ENCODE data around the gene PEX11G. TPM values are rescaled to one million over a fixed set of nuclear protein-coding genes. Genes with fewer than 3 reads are reported as not detected.

PEX11G gene
- total and polyA plus RNA-seq, 2 donors (not counting 3 experiments of a cell fraction or from before 2014, with no cell fraction given): 1.3 to 1.9 TPM

- dilution Hi-C loops (cut with MboI; ENCODE audit: extremely low pct_ligation_motif_present, low sequenced_read_pairs): no loop called here
- POLR2A ChIA-PET: no interaction called here
- BruUV-seq (replicated peaks): no TSS peak
- Histone ChIP-seq H3K9ac (replicated peaks; ENCODE audit: extremely low read depth, insufficient read depth, low read length) (no peak overlapping the region), H4K20me1 (replicated peaks; ENCODE audit: control insufficient read depth, extremely low read depth, insufficient read depth, low read length) (no peaks in the 10 kb centered on the region), H3K4me1 (ENCODE audit: control insufficient read depth, extremely low read depth, insufficient read depth, low read length) (no peaks in the 10 kb centered on the region), H3K9me1 (replicated peaks; ENCODE audit: control insufficient read depth, extremely low read depth, insufficient read depth, low read length) (no peaks in the 10 kb centered on the region), H3K27ac (ENCODE audit: insufficient read depth, low read depth, low read length) (no peak overlapping the region), H3K36me3 (ENCODE audit: control insufficient read depth in 2 of 2, extremely low read depth in 1 of 2, insufficient read depth in 2 of 2, low read length in 2 of 2) (no peaks in the 10 kb centered on the region), H3K4me3 (replicated peaks in 1 of 3; ENCODE audit: insufficient read depth in 1 of 3, low read depth in 1 of 3, low read length in 3 of 3) (no peak overlapping the region), H3K9me3 (replicated peaks; ENCODE audit: control insufficient read depth, insufficient read depth, low read length) (no peaks in the 10 kb centered on the region), H3K79me2 (ENCODE audit: control insufficient read depth, insufficient read depth, low read length) (no peaks in the 10 kb centered on the region), H2AFZ (ENCODE audit: low read depth, low read length) (no peak overlapping the region), H3K27me3 (ENCODE audit: control insufficient read depth in 2 of 2, insufficient read depth in 2 of 2, low read length in 2 of 2) (peaks cover 0 to 4% of the 10 kb centered on the region in 2 experiments), H3K4me2 (ENCODE audit: insufficient read depth, low read length) (no peak overlapping the region)
- intact Hi-C loops (cut with micrococcal nuclease): no loop called here
- CTCF ChIA-PET: no interaction called here
- no peak for TF ChIP-seq EZH2 (IDR thresholded peaks at IDR 0.05; ENCODE audit: borderline replicate concordance, low read depth, low read length, severe bottlenecking)
- no peak for TF ChIP-seq POLR2A (IDR thresholded peaks at IDR 0.05; ENCODE audit: low read depth, low read length)
- no peak for TF ChIP-seq GATA2 (IDR thresholded peaks at IDR 0.05; ENCODE audit: insufficient read depth, insufficient read length, low read depth, low read length)
- FAIRE-seq (no peak), DNase-seq (ENCODE audit: low read depth, low spot score) (no peak)
Measured at GRCh38 chr19:7502552-7502951, 13.7 kb upstream of the PEX11G start.

- DNase-seq (ENCODE audit: low read depth, low spot score) (peak; percentile 47), FAIRE-seq (no peak)
- dilution Hi-C loops (cut with MboI; ENCODE audit: extremely low pct_ligation_motif_present, low sequenced_read_pairs): no loop called here
- peaks cover 0 to 4% of the 10 kb centered on the region in 2 experiments for H3K27me3 ChIP-seq (ENCODE audit: control insufficient read depth in 2 of 2, insufficient read depth in 2 of 2, low read length in 2 of 2)
- peak overlapping the region in 1 of 3 experiments; percentile 32 for H3K4me3 ChIP-seq (replicated peaks in 1 of 3; ENCODE audit: insufficient read depth in 1 of 3, low read depth in 1 of 3, low read length in 3 of 3)
- POLR2A ChIA-PET: no interaction called here
- no peaks in the 10 kb centered on the region for H3K9me3 ChIP-seq (replicated peaks; ENCODE audit: control insufficient read depth, insufficient read depth, low read length)
- CTCF ChIA-PET: no interaction called here
- no peaks in the 10 kb centered on the region for H3K79me2 ChIP-seq (ENCODE audit: control insufficient read depth, insufficient read depth, low read length)
- H4K20me1 ChIP-seq (replicated peaks; ENCODE audit: control insufficient read depth, extremely low read depth, insufficient read depth, low read length): no peaks in the 10 kb centered on the region
- peak overlapping the region; percentile 42 for H3K4me2 ChIP-seq (ENCODE audit: insufficient read depth, low read length)
- H3K4me1 ChIP-seq (ENCODE audit: control insufficient read depth, extremely low read depth, insufficient read depth, low read length): no peaks in the 10 kb centered on the region
- H3K27ac ChIP-seq (ENCODE audit: insufficient read depth, low read depth, low read length): no peak overlapping the region
- H3K36me3 ChIP-seq (ENCODE audit: control insufficient read depth in 2 of 2, extremely low read depth in 1 of 2, insufficient read depth in 2 of 2, low read length in 2 of 2): no peaks in the 10 kb centered on the region
- H3K9me1 ChIP-seq (replicated peaks; ENCODE audit: control insufficient read depth, extremely low read depth, insufficient read depth, low read length): no peaks in the 10 kb centered on the region
- peak overlapping the region; percentile 78 for H2AFZ ChIP-seq (ENCODE audit: low read depth, low read length)
- H3K9ac ChIP-seq (replicated peaks; ENCODE audit: extremely low read depth, insufficient read depth, low read length): no peak overlapping the region
- intact Hi-C loops (cut with micrococcal nuclease): no loop called here
- BruUV-seq (replicated peaks): no TSS peak
- TF ChIP-seq EZH2 (IDR thresholded peaks at IDR 0.05; ENCODE audit: borderline replicate concordance, low read depth, low read length, severe bottlenecking) (peak; percentile 51), FOS (IDR thresholded peaks at IDR 0.05; ENCODE audit: borderline replicate concordance, insufficient read depth, low read length) (no peak), POLR2A (IDR thresholded peaks at IDR 0.05; ENCODE audit: low read depth, low read length) (no peak), MAX (IDR thresholded peaks at IDR 0.05; ENCODE audit: insufficient read depth, insufficient read length) (no peak), JUN (IDR thresholded peaks at IDR 0.05; ENCODE audit: borderline replicate concordance, insufficient read depth, insufficient read length, low read depth) (no peak), GATA2 (IDR thresholded peaks at IDR 0.05; ENCODE audit: insufficient read depth, insufficient read length, low read depth, low read length) (no peak), CTCF (IDR thresholded peaks at IDR 0.05; ENCODE audit: extremely low read depth in 1 of 2, insufficient read depth in 1 of 2, low read depth in 1 of 2, low read length in 2 of 2) (no peak), POLR2AphosphoS5 (IDR thresholded peaks at IDR 0.05; ENCODE audit: insufficient read depth, low read depth, low read length) (no peak)
Measured at GRCh38 chr19:7500811-7501450, 12.1 kb upstream of the PEX11G start.
